ENCODE data around the gene CCNYL1. TPM values are rescaled to one million over a fixed set of nuclear protein-coding genes. Genes with fewer than 3 reads are reported as not detected.
A peak's percentile ranks its signal among the peaks of the same experiment; 100 is the strongest.
"Not testable (repeated sequence)": the region's sequence is repeated elsewhere in the genome, so short reads cannot be mapped to it uniquely, and the experiment has no call there.

CCNYL1 gene
- total RNA-seq, 2 donors from 2014 or later = 19.8 to 22.4 TPM

- Histone ChIP-seq H3K9me3 (ENCODE audit: control insufficient read depth, low read length) (peaks cover 7% of the 10 kb centered on the region), H3K4me3 (ENCODE audit: low read length) (no peak overlapping the region), H3K9ac (ENCODE audit: extremely low read depth, low read length, poor library complexity, severe bottlenecking) (no peak overlapping the region), H3K27me3 (ENCODE audit: control insufficient read depth, insufficient read depth, low read length, poor library complexity, severe bottlenecking) (no peaks in the 10 kb centered on the region), H3K4me1 (ENCODE audit: control insufficient read depth, insufficient read depth, low read length) (no peaks in the 10 kb centered on the region), H3K27ac (ENCODE audit: low read depth, low read length) (no peak overlapping the region), H3K36me3 (ENCODE audit: control insufficient read depth, insufficient read depth, low read length) (peaks cover 84% of the 10 kb centered on the region)
- no peaks in the 10 kb centered on the region for H3K9me3 Mint-ChIP-seq
- H3K36me3 Mint-ChIP-seq (ENCODE audit: low read depth) = peaks cover 75% of the 10 kb centered on the region
- TF ChIP-seq, protein P1, sequence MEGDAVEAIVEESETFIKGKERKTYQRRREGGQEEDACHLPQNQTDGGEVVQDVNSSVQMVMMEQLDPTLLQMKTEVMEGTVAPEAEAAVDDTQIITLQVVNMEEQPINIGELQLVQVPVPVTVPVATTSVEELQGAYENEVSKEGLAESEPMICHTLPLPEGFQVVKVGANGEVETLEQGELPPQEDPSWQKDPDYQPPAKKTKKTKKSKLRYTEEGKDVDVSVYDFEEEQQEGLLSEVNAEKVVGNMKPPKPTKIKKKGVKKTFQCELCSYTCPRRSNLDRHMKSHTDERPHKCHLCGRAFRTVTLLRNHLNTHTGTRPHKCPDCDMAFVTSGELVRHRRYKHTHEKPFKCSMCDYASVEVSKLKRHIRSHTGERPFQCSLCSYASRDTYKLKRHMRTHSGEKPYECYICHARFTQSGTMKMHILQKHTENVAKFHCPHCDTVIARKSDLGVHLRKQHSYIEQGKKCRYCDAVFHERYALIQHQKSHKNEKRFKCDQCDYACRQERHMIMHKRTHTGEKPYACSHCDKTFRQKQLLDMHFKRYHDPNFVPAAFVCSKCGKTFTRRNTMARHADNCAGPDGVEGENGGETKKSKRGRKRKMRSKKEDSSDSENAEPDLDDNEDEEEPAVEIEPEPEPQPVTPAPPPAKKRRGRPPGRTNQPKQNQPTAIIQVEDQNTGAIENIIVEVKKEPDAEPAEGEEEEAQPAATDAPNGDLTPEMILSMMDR (conservative IDR thresholded peaks at IDR 0.05) = no peak
- no peaks in the 10 kb centered on the region for H3K27me3 Mint-ChIP-seq (ENCODE audit: insufficient read depth)
- WGBS, 2 experiments (ENCODE audit: insufficient coverage in 1 of 2, insufficient read length in 1 of 2) = 94 to 100% methylated on average over 2 of the region's 2 CpGs
- H3K4me3 Mint-ChIP-seq = no peak overlapping the region
- DNase-seq = no peak
- H3K27ac Mint-ChIP-seq = peak overlapping the region; percentile 22
- peaks cover 32% of the 10 kb centered on the region for H3K4me1 Mint-ChIP-seq
These were observed 49.0 kb downstream of the CCNYL1 start for GRCh38 chr2:207760453-207760852.

GRCh38 chr2:207761426-207761825 lies 50.0 kb downstream of the CCNYL1 start:
- Mint-ChIP-seq H3K27ac (peak overlapping the region; percentile 88), H3K4me3 (peak overlapping the region; percentile 97), H3K36me3 (ENCODE audit: low read depth) (peaks cover 77% of the 10 kb centered on the region), H3K4me1 (peaks cover 32% of the 10 kb centered on the region)
- peak overlapping the region; percentile 95 for H3K9ac ChIP-seq (ENCODE audit: extremely low read depth, low read length, poor library complexity, severe bottlenecking)
- H3K36me3 ChIP-seq (ENCODE audit: control insufficient read depth, insufficient read depth, low read length) = peaks cover 85% of the 10 kb centered on the region
- H3K9me3 Mint-ChIP-seq; DNase-seq; H3K27me3 ChIP-seq (ENCODE audit: control insufficient read depth, insufficient read depth, low read length, poor library complexity, severe bottlenecking); H3K27me3 Mint-ChIP-seq (ENCODE audit: insufficient read depth); H3K4me1 ChIP-seq (ENCODE audit: control insufficient read depth, insufficient read depth, low read length); H3K27ac ChIP-seq (ENCODE audit: low read depth, low read length); H3K9me3 ChIP-seq (ENCODE audit: control insufficient read depth, low read length): not testable (repeated sequence)
- peak overlapping the region; percentile 95 for H3K4me3 ChIP-seq (ENCODE audit: low read length)
- WGBS, 2 experiments (ENCODE audit: insufficient coverage in 1 of 2, insufficient read length in 1 of 2) = 77 to 100% methylated on average over 2 to 3 of the region's 3 CpGs

- Mint-ChIP-seq H3K36me3 (ENCODE audit: low read depth) (peaks cover 81% of the 10 kb centered on the region), H3K9me3 (no peaks in the 10 kb centered on the region), H3K4me3 (peak overlapping the region; percentile 97), H3K27ac (peak overlapping the region; percentile 88), H3K27me3 (ENCODE audit: insufficient read depth) (peaks cover 2% of the 10 kb centered on the region), H3K4me1 (peaks cover 32% of the 10 kb centered on the region)
- TF ChIP-seq, protein P1 (conservative IDR thresholded peaks at IDR 0.05) = no peak
- H3K9ac ChIP-seq (ENCODE audit: extremely low read depth, low read length, poor library complexity, severe bottlenecking) = peak overlapping the region; percentile 95
- peaks cover 7% of the 10 kb centered on the region for H3K9me3 ChIP-seq (ENCODE audit: control insufficient read depth, low read length)
- H3K27ac ChIP-seq (ENCODE audit: low read depth, low read length) = no peak overlapping the region
- peak overlapping the region; percentile 95 for H3K4me3 ChIP-seq (ENCODE audit: low read length)
- no peaks in the 10 kb centered on the region for H3K27me3 ChIP-seq (ENCODE audit: control insufficient read depth, insufficient read depth, low read length, poor library complexity, severe bottlenecking)
- peaks cover 89% of the 10 kb centered on the region for H3K36me3 ChIP-seq (ENCODE audit: control insufficient read depth, insufficient read depth, low read length)
- no peaks in the 10 kb centered on the region for H3K4me1 ChIP-seq (ENCODE audit: control insufficient read depth, insufficient read depth, low read length)
- WGBS, 2 experiments (ENCODE audit: insufficient coverage in 1 of 2, insufficient read length in 1 of 2) = 87 to 90% methylated on average over 5 to 8 of the region's 8 CpGs
- no peak for DNase-seq
These were observed 50.7 kb downstream of the CCNYL1 start for GRCh38 chr2:207762146-207762545.
